GM19372 (cell line): Measurements from ENCODE around the gene ZNF521.

Experiments
- ATAC-seq: cut with Tn5 transposase; IDR thresholded peaks from one replicate; pipeline ENCODE4 v1.9.1; 2021; ENCODE audit warnings: mild to moderate bottlenecking, low read depth, moderate library complexity; ENCODE audit not compliant: unreplicated experiment

Gene ZNF521

DNA sequence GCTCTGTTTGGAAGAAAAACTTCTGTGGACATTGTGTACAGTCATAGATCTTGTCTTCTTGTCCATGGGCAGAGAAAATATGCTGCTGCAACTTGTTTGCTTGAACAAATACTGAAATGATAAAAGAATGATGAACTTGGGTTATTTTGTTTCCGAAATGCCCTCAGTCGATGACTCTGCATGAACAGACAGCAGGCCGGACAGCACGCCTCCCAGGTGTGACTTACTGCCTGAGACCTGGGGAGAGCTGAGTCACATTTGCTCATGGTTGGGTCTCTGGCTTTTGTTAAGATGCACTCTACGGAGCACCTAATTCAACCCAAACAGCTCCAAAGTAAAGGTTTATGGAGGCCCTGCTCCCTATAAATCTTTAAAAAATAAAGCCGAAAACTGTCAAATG lies 262.5 kb downstream of the ZNF521 start:
- ATAC-seq: no peak

DNA sequence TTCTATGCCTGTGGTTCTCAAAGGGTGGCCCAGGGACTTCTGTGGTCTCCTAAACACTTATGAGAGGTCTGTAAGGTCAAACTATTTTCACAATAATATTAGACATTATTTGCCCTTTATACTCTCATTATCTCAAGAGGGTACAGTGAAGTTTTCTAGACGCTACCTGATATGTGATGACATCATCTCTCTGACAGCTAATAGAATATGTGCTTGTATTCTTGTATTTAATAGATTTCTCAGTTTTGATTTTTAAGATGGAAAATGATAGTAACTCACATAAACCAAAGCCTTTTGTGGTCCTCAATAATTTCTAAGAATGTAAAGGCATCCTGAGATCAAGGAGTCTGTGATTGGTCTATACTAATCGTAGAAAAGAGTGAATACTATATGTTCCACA lies 265.1 kb downstream of the ZNF521 start:
- ATAC-seq: no peak

DNA sequence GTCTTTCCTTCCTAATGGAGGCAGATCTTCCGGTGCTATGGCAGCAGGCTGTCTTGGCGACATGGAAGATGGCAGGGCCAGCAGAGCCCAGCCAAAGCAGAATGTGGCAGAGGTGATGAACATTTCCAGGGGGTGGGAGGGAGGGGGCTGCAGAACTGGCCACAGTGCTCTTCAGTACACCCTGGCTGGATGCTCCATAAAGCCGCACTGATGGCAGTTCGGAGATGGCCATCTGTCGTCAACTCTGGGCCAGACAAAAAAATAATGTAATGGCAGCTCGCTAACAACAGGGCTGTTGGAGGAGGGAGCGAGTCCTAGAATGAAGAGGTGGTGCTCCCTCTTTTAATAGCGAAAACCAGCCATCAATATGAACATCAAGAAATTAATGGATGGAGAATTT lies 271.0 kb downstream of the ZNF521 start:
- ATAC-seq: no peak

DNA sequence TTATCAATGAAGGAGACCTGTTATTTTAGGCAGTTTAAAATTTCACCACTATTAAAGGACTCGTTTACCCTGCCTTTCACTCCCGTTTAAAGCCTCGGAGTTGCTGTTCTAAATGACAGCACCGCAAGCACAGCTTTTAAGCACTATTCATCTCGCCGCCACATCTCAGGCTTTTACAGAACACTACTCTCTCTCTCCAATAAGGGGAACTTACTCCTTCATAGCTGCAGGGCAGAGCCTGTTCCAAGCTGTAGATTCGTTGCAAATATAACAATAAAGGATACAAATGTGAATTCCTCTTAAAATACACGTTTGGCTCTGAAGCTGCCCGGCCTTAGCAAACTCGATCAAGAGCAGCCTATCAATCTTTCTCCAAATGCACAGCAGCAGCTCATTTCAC lies 271.8 kb downstream of the ZNF521 start:
- no peak for ATAC-seq

DNA sequence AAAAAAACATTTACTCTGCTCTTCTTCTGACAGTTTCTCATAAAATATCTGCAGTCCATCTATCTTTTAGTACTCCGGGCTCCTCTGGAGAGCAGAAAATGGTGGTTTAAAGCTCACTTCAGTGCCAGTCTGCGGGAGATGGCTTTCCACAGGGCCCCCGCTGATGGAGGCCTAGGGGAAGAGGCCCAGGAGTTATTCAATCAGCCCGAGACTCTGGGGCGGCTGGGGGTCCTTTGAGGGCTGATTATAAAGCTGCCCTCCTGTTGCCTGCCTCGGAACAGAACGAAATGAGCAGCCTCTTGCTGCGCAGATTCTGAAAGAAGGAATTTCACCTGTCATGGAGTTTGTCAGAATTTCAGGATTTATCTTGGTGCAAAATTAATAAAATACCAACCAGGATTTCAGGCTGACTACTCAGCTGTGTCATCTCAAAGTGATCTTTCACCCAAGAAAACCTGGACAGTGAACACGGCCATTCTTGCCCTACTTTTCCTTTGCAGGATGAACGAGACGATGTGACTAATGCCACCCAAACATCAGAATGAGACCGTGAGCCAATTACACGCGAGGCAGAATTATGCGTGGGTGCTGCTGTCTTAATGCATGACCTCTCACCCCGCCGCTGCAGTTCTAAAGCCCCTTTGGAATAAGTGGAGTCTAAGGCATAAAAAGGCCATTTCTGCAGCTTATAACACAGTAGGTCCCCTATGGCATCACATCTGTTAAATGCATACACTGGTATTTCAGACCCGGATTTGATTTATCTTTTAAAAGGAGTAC lies 273.8 kb downstream of the ZNF521 start:
- ATAC-seq: no peak

DNA sequence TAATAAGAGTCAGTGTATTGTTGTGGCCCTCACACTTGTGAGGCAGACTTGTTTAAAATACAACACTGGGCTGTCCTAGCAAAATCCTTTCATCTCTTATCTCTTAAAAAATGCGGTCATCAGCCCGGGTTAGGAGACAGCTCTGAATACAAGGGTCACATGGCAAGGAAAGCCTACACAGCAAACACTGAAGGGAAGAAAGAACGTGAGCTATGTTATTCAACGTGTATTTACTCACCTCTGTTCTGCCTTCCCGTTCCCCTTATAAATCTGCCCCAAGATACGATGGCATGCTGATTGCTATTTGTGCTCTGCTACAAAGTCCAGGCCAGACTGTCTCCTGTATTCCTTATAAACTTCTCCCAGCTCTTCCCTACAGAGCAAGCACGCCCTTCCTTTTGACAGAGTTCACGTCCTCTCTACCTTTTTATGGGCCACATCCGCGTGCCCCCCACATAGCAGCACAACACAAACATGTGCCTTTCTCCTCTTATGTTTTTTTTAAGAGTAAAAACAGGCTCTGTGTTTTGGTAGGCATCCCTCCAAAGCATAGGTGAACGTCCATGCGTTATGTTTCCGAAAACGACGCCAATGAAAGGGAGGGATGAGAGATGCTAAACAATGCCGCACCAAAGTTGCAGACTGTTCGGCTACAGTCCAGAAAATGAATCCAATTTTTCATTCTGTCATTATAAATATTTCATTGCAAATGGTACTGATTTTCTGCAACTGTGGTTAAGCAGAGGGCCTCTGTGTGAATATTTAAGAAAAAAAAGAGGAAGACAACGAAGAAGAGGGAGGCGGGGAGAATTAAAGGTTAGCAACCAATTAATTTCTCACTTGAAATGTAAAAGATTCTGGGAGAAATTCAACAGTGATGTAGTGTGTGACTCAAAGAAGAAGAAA lies 274.7 kb downstream of the ZNF521 start:
- ATAC-seq: no peak

DNA sequence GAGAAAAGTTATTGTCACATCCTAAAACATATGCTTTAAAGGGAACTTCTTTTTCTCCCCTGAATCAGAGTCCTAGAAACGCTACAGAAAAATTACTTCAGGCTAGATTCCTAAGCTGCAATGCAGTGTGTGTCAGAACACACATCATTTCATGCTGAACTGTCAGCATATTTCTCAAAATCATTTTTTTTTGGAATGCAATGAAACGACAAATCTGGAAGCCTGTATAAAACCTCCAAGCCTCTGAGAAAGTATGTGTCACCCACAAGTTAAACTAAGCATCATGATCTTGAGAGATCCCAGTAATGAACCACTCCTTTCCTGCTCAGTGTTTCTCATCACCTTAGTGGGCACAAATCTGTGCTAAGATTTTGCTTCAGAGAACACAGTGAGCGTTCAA lies 276.2 kb downstream of the ZNF521 start:
- no peak for ATAC-seq

DNA sequence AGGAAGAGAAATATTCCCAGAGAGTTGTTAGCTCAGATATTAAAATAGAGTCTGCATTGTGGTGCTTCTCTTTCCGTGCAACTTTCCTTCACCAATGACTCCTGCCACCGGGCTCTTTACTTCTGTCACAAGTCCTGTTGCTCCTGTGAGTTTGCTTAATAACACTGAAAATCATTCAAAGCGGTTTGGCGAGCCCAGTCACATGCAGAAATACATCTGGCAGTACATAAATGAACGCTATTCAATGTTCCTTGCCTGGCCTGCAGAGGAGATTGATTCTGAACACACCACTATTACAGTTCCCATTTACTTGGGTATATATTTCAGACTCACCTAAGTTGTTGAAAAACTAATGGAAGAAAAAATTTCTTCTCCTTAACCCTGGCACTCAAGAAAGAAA lies 276.6 kb downstream of the ZNF521 start:
- no peak for ATAC-seq

DNA sequence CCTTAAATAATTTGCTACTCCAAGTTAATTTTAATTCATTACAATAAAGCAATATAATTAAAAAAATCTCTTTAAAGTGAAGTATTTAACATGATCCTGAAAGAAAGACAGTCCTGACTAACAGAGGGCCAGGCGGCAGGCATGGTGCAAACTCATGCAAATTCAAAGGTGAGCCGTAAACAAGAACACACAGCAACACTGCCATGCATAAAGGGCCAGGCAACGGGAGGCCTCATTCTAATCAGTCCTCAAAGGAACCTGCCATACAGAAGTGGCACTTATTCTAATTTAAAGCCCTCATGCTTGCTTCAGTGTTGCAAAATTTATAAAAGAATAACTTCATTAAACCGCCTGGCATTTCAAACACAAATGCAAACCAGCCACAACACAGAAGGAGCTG lies 277.0 kb downstream of the ZNF521 start:
- ATAC-seq: no peak

DNA sequence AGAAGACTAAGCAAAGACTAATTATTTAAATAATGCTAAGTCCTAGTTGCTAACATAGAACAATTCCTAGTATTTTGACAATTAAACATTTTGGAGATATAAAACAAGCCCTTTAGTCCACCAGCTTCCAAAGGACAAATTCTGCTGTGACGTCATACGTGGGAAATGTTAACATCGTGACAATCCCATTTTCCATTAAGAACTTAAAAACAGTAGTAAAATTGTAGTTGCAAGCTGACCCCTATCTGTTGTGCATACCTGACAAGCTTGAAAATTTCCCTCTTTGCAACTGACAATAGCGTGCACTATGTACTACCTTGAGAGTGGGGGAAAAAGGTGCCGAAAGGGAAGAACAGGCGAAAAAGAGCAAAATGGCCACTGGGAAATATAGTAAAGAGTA lies 279.8 kb downstream of the ZNF521 start:
- no peak for ATAC-seq

DNA sequence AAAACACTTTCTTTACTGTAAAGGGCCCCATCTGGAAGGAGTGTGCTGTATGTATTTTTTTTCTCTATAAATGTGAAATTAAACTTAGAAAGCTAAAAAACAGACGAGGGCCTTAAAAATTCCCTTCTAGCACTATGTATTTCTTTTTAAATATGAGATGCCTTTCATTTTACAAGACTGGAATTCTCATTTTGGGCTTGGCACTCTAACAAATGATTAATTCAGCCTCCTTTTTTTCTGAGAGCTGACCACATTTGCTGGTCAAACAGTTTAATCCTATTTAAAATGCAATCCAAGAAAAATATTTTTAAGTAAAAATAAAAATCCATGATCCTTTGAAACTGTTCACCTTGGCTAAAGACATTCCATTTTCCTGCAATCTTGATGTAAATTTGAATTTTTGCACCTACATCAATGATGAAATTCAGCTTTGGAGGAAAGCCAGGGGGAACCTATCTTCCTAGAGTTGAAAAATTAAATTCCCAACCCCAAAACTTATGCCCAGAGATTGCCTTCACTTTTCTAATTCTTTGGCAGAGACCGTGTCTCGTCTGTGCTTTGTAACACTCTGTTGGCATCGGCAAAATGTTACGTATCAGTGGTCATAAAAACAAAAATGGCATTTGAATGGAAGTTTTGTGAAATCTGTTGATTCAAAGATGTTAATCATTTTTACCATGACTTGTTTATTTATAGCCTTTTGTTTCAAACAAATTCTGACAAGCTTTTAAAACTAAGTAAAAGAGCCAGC lies 284.5 kb downstream of the ZNF521 start:
- no peak for ATAC-seq

DNA sequence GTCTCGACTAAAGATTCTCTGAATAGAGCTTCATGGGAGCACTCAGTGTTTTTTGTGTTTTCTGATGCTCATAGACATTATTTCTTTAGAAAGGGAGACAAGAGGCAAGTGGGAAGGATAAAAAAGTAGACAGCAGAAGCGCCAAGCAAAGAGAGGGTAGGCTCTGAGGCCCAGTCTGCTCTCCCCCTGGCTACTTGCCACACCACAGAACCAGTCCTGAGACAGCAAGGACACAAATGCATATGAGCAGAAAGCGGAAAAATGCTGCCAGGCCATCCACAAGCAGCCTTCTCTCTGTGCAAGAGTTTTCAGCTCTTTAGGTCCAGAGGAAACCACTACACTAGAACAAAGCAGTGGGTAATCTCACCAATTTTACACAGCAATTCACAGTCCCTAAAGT lies 285.4 kb downstream of the ZNF521 start:
- no peak for ATAC-seq

DNA sequence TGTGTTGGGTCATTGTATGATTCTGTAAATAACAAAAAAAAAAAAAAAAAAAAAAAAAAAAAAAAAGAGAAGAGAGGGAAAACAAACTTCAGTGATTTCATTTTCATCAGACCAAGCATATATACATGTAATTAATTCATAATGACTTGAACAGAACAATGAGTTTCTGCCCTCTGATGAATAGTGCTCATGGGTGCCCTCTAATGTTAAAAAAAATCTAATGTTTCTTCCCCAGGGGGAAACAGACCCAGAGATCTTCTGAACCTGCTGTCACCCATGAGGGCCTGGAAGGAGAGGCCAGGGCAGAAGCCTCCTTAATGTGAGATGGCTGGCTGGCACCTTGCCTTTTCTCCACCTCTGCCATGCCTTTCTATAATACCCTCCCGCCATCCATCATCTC lies 289.2 kb downstream of the ZNF521 start:
- no peak for ATAC-seq

DNA sequence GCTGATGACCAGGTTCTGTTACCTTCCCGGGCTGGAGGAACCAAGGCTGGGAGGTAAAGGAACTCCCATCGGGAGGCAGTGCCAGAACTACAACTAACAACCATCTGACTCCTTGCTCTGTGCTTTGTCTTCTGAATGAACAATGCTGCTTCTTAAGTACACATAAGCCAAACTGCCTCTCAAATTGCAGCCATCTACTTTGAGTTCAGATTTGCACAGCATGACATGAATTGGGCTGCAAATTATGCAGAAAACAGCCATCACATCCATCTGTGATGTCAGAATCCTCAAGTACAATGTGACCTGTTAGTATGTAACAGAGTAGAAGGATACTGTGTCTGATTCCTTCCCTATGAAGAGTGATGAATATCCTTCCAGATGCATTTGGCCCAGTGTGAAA lies 290.6 kb downstream of the ZNF521 start:
- no peak for ATAC-seq

DNA sequence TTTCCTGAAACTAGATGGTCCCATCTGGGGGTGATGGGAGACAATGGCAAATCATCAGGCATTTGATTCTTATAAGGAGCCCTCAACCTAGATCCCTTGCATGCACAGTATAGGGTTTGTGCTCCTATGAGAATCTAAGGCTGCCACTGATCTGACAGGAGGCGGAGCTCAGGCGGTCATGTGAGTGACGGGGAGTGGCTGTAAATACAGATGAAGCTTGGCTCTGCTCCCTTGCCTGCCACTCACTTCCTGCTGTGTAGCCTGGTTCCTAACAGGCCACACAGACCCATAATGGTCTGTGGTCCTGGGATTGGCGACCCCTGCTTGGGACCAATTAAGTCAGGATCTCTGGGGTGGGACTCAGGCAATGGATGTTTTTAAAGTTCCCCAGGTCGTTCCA lies 293.4 kb downstream of the ZNF521 start:
- no peak for ATAC-seq

DNA sequence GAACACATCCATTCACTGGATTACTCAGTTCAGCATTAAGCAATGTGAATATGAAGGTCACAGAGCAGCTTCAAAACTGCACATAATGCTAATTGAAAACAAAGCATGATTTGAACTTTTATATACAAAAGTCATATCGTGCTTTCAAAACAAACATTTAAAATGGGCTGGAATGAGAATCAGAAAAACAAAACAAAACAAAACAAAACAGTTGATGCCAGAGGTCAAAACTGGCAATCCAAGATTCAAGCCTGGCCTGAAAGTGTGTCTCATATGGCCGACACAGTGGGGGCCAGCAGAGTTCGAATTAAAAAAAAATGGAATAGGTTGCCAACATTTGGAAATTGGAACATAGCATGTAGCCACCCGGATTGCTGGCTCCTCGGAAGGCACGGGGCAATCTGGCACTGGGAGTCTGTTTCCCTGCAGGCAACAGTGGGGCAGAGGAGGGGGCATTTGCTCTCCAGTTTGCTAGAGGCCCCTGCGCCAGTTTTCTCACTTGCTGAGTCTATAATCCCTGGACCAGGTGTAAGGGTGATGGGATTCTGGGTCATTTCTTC lies 294.4 kb downstream of the ZNF521 start:
- ATAC-seq: no peak

DNA sequence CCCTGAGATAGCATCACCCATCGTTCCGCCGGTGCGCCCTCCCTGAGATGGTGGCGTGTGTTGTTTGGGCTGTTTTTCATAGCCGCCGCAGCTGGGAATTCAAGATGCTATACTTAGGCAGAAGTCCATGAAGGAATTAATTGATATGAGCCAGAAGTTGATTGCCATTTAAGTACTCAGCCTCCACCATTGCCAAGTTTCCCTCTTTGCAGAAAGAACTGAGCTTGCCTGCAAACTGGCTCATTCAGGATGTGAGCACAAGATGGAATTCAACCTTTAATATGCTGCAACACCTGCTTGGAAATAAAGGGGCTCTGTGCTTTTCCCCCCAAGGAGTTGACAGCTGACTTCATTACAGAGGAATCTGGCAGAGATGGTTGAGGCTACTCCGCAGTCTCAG lies 295.5 kb downstream of the ZNF521 start:
- ATAC-seq: no peak

DNA sequence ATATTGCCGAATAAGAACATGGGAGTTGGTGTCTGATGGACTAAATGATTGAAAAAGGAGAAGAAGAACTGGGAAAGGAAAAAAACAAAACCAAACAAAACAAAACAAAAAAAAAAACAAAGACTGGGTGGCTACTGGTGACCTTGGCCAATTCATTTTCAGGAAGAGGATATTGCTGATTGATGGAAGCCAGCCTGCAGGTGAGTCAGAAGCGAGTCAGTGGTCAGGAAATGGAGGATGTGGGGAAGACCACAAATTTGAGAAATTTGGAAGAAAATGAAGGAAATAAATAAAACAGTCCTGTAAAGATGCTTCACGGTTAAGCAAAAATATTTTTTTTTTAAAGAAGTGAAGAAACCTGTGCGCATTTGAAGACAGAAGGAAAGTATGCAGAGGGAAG lies 296.9 kb downstream of the ZNF521 start:
- no peak for ATAC-seq

DNA sequence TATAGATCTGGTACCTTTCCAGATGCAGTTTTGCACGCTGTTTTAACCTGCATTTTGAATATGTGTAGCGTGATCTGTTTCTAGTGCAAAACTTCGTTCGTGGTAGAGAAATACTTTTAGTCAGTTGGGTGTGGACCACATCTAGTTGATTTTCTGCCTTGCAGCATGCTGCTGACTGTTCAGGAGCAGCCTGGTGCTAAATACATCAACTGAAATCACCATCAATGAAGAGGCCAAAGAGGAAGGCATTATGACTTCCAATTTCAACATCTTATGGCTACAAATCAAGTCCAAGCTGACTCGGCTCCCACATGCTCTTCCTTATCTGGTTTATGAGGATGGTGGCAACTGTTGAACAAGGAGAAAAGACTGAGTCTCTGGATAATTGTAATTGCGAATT lies 298.5 kb downstream of the ZNF521 start:
- no peak for ATAC-seq

DNA sequence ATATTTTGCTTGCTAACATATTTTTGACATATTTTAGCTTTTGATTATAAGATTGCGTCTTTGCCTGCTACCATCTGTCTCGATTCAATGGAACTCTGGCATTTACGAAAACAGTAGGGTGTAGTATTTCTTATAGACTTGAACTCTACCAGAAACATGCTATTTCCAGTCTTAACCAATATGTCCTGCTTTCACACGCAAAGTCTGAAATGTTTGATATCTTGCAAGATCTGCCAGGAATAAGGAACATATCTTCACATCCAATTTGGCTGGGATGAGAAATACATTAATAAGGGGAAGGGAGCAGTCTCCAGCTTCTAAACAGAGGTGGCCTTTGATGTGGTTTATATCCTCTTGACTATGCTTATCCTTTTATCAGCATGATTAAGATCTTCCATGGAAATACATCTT lies 299.4 kb downstream of the ZNF521 start:
- ATAC-seq: no peak

DNA sequence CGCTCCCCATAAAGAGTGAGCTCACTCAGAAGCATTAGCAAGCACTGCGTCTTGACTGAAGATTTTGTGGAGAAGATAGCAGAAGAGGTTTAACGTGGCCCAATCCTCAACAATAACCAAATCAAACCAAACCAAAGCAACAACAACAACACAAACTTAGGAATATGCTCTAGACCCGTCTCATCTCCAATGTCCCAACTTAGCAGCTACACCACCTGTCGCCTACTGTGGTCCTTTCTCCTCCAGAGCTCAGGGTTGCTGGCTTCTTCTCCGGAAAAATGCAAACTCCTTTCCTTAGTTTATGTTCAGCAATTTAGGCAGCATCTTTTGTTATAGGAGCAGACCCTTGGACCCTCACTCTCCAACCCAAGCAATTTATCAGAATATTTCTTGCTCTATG lies 301.4 kb downstream of the ZNF521 start:
- no peak for ATAC-seq
